M059J (cell line): Measurements from ENCODE around the gene NRP1. TPM values are rescaled to one million over a fixed set of nuclear protein-coding genes. Genes with fewer than 3 reads are reported as not detected.

Source experiments
- DNase-seq: peaks from one replicate; pipeline ENCODE4 v3.0.0-alpha.2; 2012; ENCODE audit warnings: low read depth
- total RNA-seq: library from RNA; depleted of rRNA; stranded (reverse); fragments of >200 nt; shearing (Covaris generic); gene quantifications from 2 replicates; pipeline ENCODE4 v1.2.3, GENCODE V29; 2014

Gene NRP1
- total RNA-seq, 1 experiment from 2014 or later: 106 TPM

GRCh38 chr10:33290321-33291052, 44.0 kb downstream of the NRP1 start:
- peak; percentile 69 for DNase-seq

- no peak for DNase-seq
Measured at GRCh38 chr10:33289776-33290175, 44.7 kb downstream of the NRP1 start.

GRCh38 chr10:33288127-33288526, 46.3 kb downstream of the NRP1 start:
- DNase-seq: no peak

- DNase-seq: no peak
Measured at GRCh38 chr10:33287112-33287511, 47.4 kb downstream of the NRP1 start.

- DNase-seq: no peak
Measured at GRCh38 chr10:33286157-33286934, 48.1 kb downstream of the NRP1 start.

GRCh38 chr10:33284945-33285344, 49.5 kb downstream of the NRP1 start:
- DNase-seq: no peak

- DNase-seq: no peak
Measured at GRCh38 chr10:33279811-33280602, 54.5 kb downstream of the NRP1 start.

GRCh38 chr10:33279276-33279675, 55.2 kb downstream of the NRP1 start:
- no peak for DNase-seq

GRCh38 chr10:33278198-33278597, 56.3 kb downstream of the NRP1 start:
- DNase-seq: no peak

- DNase-seq: peak; percentile 64
Measured at GRCh38 chr10:33277135-33277536, 57.3 kb downstream of the NRP1 start.

- DNase-seq: no peak
Measured at GRCh38 chr10:33276282-33276923, 58.1 kb downstream of the NRP1 start.

GRCh38 chr10:33274096-33274785, 60.2 kb downstream of the NRP1 start:
- peak; percentile 69 for DNase-seq

GRCh38 chr10:33273295-33274002, 61.0 kb downstream of the NRP1 start:
- peak; percentile 93 for DNase-seq

GRCh38 chr10:33272635-33273034, 61.8 kb downstream of the NRP1 start:
- DNase-seq: no peak

- DNase-seq: peak; percentile 58
Measured at GRCh38 chr10:33271969-33272583, 62.4 kb downstream of the NRP1 start.

GRCh38 chr10:33270971-33271370, 63.5 kb downstream of the NRP1 start:
- no peak for DNase-seq

GRCh38 chr10:33267708-33268107, 66.8 kb downstream of the NRP1 start:
- no peak for DNase-seq

- DNase-seq: no peak
Measured at GRCh38 chr10:33265621-33266020, 68.8 kb downstream of the NRP1 start.

GRCh38 chr10:33263453-33263852, 71.0 kb downstream of the NRP1 start:
- DNase-seq: peak; percentile 71

- DNase-seq: no peak
Measured at GRCh38 chr10:33262871-33263270, 71.6 kb downstream of the NRP1 start.
